ENCODE results near the gene NMUR1.
A peak's percentile ranks its signal among the peaks of the same experiment; 100 is the strongest.

Gene NMUR1

GRCh38 chr2:231542136-231542535 lies 11.9 kb upstream of the NMUR1 start:
- TF ChIP-seq CTCF (IDR thresholded peaks at IDR 0.05; ENCODE audit: low read depth, low read length, missing control alignments) = no peak
- DNase-seq (ENCODE audit: extremely low read depth, low read depth) = no peak
- no peak overlapping the region for H3K4me3 ChIP-seq (replicated peaks; ENCODE audit: low read depth, low read length)

GRCh38 chr2:231541645-231542044 lies 11.4 kb upstream of the NMUR1 start:
- H3K4me3 ChIP-seq (replicated peaks; ENCODE audit: low read depth, low read length) = no peak overlapping the region
- DNase-seq (ENCODE audit: extremely low read depth, low read depth) = no peak
- peak; percentile 40 for TF ChIP-seq CTCF (IDR thresholded peaks at IDR 0.05; ENCODE audit: low read depth, low read length, missing control alignments)

- no peak for DNase-seq (ENCODE audit: extremely low read depth, low read depth)
- TF ChIP-seq CTCF (IDR thresholded peaks at IDR 0.05; ENCODE audit: low read depth, low read length, missing control alignments) = no peak
- H3K4me3 ChIP-seq (replicated peaks; ENCODE audit: low read depth, low read length) = no peak overlapping the region
Observed at GRCh38 chr2:231539991-231540390, 9.7 kb upstream of the NMUR1 start.

GRCh38 chr2:231535961-231536360 lies 5.7 kb upstream of the NMUR1 start:
- TF ChIP-seq CTCF (IDR thresholded peaks at IDR 0.05; ENCODE audit: low read depth, low read length, missing control alignments) = no peak
- no peak overlapping the region for H3K4me3 ChIP-seq (replicated peaks; ENCODE audit: low read depth, low read length)
- DNase-seq (ENCODE audit: extremely low read depth, low read depth) = no peak

- TF ChIP-seq CTCF (IDR thresholded peaks at IDR 0.05; ENCODE audit: low read depth, low read length, missing control alignments) = no peak
- DNase-seq (ENCODE audit: extremely low read depth, low read depth) = no peak
- no peak overlapping the region for H3K4me3 ChIP-seq (replicated peaks; ENCODE audit: low read depth, low read length)
Observed at GRCh38 chr2:231533777-231534125, 3.5 kb upstream of the NMUR1 start.

- no peak for TF ChIP-seq CTCF (IDR thresholded peaks at IDR 0.05; ENCODE audit: low read depth, low read length, missing control alignments)
- H3K4me3 ChIP-seq (replicated peaks; ENCODE audit: low read depth, low read length) = no peak overlapping the region
- DNase-seq (ENCODE audit: extremely low read depth, low read depth) = no peak
Observed at GRCh38 chr2:231533086-231533776, 3.0 kb upstream of the NMUR1 start.

- no peak overlapping the region for H3K4me3 ChIP-seq (replicated peaks; ENCODE audit: low read depth, low read length)
- no peak for TF ChIP-seq CTCF (IDR thresholded peaks at IDR 0.05; ENCODE audit: low read depth, low read length, missing control alignments)
- DNase-seq (ENCODE audit: extremely low read depth, low read depth) = no peak
Observed at GRCh38 chr2:231532756-231533035, 2.5 kb upstream of the NMUR1 start.
